ENCODE measurements around the gene ALG2. TPM values are rescaled to one million over a fixed set of nuclear protein-coding genes. Genes with fewer than 3 reads are reported as not detected.

Gene ALG2
- total and polyA plus RNA-seq, 9 of the 15 experiments (the other 6 are each of a cell fraction or from before 2014, with no cell fraction given) = 4.9 to 41.9 (median 20.2) TPM

- Histone ChIP-seq H3K27me3 (ENCODE audit: control insufficient read depth in 2 of 2, insufficient read depth in 2 of 2, low read length in 2 of 2) (no peaks in the 10 kb centered on the region), H3K9me1 (ENCODE audit: control insufficient read depth, insufficient read depth, low read length) (no peaks in the 10 kb centered on the region), H3K27ac (ENCODE audit: extremely low read depth, low read depth, low read length) (no peak overlapping the region), H3K4me1 (replicated peaks in 1 of 2; ENCODE audit: control insufficient read depth in 2 of 2, insufficient read depth in 2 of 2, low read length in 2 of 2) (peaks cover 0 to 3% of the 10 kb centered on the region in 2 experiments; a peak in 2 of 5 replicates), H3K4me2 (ENCODE audit: insufficient read depth, low read length) (no peak overlapping the region), H3K9ac (ENCODE audit: insufficient read depth in 1 of 2, low read depth in 2 of 2, low read length in 2 of 2) (no peak overlapping the region), H3K36me3 (ENCODE audit: control insufficient read depth, insufficient read depth, low read length) (no peaks in the 10 kb centered on the region), H2AFZ (ENCODE audit: low read depth, low read length) (no peak overlapping the region), H3K79me2 (ENCODE audit: control insufficient read depth, insufficient read depth, low read length) (no peaks in the 10 kb centered on the region), H3K9me3 (replicated peaks; ENCODE audit: control insufficient read depth, insufficient read depth, low read depth, low read length) (no peaks in the 10 kb centered on the region; the same call in 1 of the 2 replicates), H3K4me3 (no peak overlapping the region), H4K20me1 (replicated peaks; ENCODE audit: control insufficient read depth, insufficient read depth, low read length) (no peaks in the 10 kb centered on the region)
- in situ Hi-C loops (cut with MboI) (no loop called here), intact Hi-C loops (cut with micrococcal nuclease) (no loop called here)
- DNase-seq (ENCODE audit: extremely low read depth in 1 of 4, low spot score in 3 of 4) = no peak
- ATAC-seq = no peak
- no TSS peak for BruUV-seq (replicated peaks)
- ChIA-PET POLR2A (interaction anchor here (0.6 to 1.8 kb wide), 4 partner anchors 9 to 458 kb away, joined by 3 to 8 read pairs (median 4); no protein-coding TSS in a partner anchor), CTCF (ENCODE audit: low intra/inter-chr PET ratio) (no interaction called here)
- WGBS (ENCODE audit: insufficient coverage, low coverage, missing lambda C conversion rate) = 61% methylated on average over 7 of the region's 7 CpGs
- FAIRE-seq = no peak
- TF ChIP-seq CHD4 (IDR thresholded peaks at IDR 0.05; ENCODE audit: insufficient read depth, insufficient replicate concordance, low read depth, low read length, poor library complexity, severe bottlenecking) (no peak), CREM (IDR thresholded peaks at IDR 0.05; ENCODE audit: low read depth) (no peak), RAD51 (IDR thresholded peaks at IDR 0.05; ENCODE audit: borderline replicate concordance, low read depth) (no peak)
- TF ChIP-seq, protein P1, sequence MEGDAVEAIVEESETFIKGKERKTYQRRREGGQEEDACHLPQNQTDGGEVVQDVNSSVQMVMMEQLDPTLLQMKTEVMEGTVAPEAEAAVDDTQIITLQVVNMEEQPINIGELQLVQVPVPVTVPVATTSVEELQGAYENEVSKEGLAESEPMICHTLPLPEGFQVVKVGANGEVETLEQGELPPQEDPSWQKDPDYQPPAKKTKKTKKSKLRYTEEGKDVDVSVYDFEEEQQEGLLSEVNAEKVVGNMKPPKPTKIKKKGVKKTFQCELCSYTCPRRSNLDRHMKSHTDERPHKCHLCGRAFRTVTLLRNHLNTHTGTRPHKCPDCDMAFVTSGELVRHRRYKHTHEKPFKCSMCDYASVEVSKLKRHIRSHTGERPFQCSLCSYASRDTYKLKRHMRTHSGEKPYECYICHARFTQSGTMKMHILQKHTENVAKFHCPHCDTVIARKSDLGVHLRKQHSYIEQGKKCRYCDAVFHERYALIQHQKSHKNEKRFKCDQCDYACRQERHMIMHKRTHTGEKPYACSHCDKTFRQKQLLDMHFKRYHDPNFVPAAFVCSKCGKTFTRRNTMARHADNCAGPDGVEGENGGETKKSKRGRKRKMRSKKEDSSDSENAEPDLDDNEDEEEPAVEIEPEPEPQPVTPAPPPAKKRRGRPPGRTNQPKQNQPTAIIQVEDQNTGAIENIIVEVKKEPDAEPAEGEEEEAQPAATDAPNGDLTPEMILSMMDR (IDR thresholded peaks at IDR 0.05 in 2 of 3, conservative IDR thresholded peaks at IDR 0.05 in 1 of 3; ENCODE audit: insufficient read depth in 2 of 3, low read depth in 1 of 3, low read length in 3 of 3) = peak in 1 of 3 experiments; percentile 6; a peak in 1 of 6 replicates
Observed at GRCh38 chr9:99241106-99241505, 19.4 kb upstream of the ALG2 start.
